Activated T-helper 1 cell treated with Interleukin-2 at 50 U/mL for 16 hours (primary cell): ENCODE data around the gene PM20D2.

Source experiments
- DNase-seq: peaks from one replicate; pipeline ENCODE4 v3.0.0-alpha.2; 2020; ENCODE audit warnings: low read depth

The PM20D2 gene

DNA sequence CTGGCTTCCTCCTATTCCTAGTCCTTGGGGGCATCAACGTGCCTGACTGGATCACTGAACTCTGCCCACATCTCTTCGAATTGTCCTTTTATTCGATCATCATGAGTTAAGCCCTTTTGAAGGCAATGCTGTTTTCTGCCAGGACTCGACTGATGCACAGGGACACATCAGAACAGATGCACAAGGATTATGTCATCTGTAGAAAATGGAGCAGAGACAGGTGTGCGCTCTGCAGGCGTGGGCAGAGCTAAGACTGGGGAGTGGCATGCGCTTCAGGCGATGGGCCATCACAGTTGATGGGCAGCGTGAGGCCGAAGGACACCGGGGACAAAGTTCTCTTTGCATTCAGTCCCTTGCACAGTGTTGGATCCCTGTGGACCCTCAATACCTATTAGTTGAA, 58.2 kb downstream of the PM20D2 start:
- no peak for DNase-seq

DNA sequence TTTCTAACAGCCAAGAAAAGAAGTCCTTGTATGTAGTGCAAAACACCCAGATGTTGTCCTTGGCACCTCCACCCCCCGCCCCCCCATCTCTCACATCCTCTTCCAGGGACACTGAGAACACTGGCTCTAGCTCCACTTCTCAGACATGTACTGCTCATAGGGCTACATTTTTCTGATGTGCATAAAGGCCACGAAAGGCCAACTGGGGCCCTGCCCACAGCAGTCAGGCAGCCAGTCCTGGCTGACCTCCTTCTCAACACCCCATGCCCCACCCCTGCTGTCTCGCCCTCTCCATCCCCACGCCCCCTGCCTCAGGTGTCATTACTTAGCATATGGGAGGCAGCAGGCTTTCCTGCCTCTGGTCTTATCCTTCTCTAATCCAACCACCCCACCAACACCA, 60.0 kb downstream of the PM20D2 start:
- no peak for DNase-seq

DNA sequence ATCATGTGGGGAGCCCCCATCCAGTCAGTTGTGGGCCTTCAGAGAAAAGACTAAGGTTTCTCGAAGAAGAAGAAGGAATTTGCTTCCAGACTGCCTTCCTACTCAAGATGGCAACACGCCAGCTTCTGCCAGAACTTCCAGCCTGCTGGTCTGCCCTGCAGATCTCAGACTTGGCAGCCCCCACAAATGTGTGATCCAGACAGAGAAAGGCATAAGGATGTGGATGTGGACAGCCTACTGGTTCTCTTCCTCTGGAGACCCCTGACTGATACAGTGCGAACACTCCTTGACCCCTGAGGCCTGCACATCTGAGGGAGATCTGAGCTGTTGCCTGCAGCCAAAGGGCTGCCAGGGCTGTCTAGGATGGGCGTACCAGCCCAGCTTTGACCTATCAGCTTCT, 62.7 kb downstream of the PM20D2 start:
- no peak for DNase-seq

DNA sequence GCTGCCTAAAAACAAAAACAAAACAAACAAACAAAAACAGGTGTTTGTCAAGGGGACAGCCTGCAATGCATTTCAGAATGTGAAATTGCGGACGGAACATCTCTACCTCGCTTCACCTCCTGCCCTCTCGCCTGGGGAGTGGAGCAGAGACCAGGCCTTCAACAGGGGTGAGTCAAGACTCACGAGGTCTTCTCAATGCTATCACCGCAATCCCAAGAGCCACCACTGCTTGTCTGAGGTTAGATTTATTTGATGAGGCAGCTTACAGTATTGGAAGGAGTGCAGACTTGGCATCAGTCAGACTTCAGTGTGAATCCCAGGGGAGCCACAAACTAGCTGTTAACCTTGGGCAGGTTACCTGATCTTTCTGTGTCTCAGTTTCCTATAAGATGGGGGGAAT, 63.6 kb downstream of the PM20D2 start:
- no peak for DNase-seq

DNA sequence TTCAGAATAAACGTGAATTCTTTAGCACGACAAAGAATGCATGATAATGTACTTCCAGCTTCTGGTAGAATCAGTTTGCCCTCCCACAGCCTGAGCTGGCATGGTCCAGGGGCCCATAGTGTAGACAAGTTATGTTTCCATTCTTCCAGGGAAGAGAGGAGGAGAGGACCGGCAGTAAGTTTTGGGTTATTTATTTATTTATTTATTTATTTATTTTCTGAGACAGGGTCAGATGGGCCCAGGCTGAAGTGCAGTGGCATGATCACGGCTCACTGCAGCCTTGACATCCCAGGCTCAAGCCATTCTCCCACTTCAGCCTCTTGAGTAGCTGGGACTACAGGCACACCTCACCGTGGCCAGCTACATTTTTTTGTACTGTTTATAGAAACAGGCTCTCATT, 66.6 kb downstream of the PM20D2 start:
- DNase-seq = no peak

DNA sequence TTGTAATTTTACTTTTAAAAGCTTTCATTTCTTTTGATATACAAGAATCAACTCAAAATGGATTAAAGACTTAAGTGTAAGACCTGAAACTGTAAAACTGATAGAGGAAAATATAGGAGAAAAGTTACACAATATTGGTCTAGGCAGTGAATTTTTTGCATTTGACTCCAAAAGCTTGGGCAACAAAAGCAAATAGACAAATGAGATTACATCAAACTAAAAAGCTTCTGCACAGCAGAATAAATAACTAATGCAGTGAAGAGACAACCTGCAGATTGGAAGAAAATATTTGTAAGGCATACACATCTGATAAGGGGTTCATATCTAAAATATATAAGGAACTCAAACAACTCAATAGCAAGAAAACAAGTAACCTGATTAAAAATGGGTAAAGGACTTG, 68.3 kb downstream of the PM20D2 start:
- DNase-seq = no peak
